Measurements from ENCODE around the gene CBFA2T3. TPM values are rescaled to one million over a fixed set of nuclear protein-coding genes. Genes with fewer than 3 reads are reported as not detected.

Gene CBFA2T3
- total and polyA plus RNA-seq, 2 of the 13 experiments (the other 11 are each of a cell fraction or from before 2014, with no cell fraction given): 0.05 TPM; not detected in 1

GRCh38 chr16:88974916-88975215, 2.1 kb downstream of the CBFA2T3 start (continued):
- no peak for TF ChIP-seq ZNF142 (CRISPR knock-in tag; IDR thresholded peaks at IDR 0.05)
- no peak for TF ChIP-seq MXD4 (CRISPR knock-in tag; IDR thresholded peaks at IDR 0.05)
- no peak for TF ChIP-seq CREB3 (CRISPR knock-in tag; IDR thresholded peaks at IDR 0.05)
- no peak for TF ChIP-seq ZNF20 (CRISPR knock-in tag; IDR thresholded peaks at IDR 0.05)
- no peak for TF ChIP-seq ZNF737 (CRISPR knock-in tag; IDR thresholded peaks at IDR 0.05; ENCODE audit: borderline replicate concordance)
- no peak for TF ChIP-seq MED13 (CRISPR knock-in tag; IDR thresholded peaks at IDR 0.05)

Measured in HepG2 (cell line).